ENCODE measurements around the gene ALCAM.

ALCAM gene

DNA sequence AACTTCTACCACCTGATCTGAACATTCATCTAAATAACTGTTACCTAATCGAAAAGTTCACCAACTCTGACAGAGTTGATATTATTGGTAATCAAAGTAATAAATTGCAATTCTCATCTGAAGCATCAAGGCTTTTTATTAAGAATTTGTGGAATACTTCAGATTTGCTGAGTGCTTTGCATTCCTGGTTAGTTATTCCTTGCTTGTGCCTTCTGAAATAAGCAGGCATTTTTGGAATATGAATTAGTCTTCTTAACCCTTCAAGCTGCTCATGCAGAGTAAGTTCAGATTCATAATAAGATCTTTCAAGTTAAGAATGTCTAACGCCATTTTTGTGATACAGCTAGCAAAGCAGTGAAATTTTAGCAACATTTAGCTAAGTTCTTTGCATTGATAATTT lies 188.5 kb downstream of the ALCAM start:
- H3K27ac ChIP-seq (replicated peaks): no peak overlapping the region
- H3K4me3 ChIP-seq (replicated peaks; ENCODE audit: insufficient read depth, low read length): no peak overlapping the region
- DNase-seq (ENCODE audit: low read depth in 1 of 2, low spot score in 1 of 2): no peak

DNA sequence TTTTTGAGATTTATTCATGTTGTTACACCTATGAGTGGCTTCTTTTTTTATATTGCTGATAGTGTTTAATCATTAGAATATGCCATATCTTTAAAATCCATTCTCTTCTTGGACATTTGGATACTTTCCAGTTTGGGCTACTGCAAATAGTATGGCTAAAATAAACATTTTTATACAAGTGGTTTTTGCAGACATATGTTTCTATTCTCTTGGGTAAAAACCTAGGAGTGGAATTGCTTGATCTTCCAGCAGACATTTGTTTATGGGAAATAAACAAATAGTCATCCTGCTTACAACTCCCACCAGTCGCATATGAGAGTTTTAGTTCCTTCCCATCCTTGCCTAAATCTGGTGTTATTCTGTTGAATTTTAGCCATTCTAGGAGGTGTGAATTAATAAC lies 193.1 kb downstream of the ALCAM start:
- H3K27me3 ChIP-seq (ENCODE audit: insufficient read depth, poor library complexity, severe bottlenecking): no peaks in the 10 kb centered on the region
- no peak for DNase-seq (ENCODE audit: low read depth in 1 of 2, low spot score in 1 of 2)
- no peak overlapping the region for H3K4me3 ChIP-seq (replicated peaks; ENCODE audit: insufficient read depth, low read length)
- H3K27ac ChIP-seq (replicated peaks): no peak overlapping the region
- no peak for TF ChIP-seq GABPA (IDR thresholded peaks at IDR 0.05; ENCODE audit: low read depth)
- no peak for TF ChIP-seq SPI1 (IDR thresholded peaks at IDR 0.05; ENCODE audit: borderline replicate concordance, low read depth)
- TF ChIP-seq, protein P1, sequence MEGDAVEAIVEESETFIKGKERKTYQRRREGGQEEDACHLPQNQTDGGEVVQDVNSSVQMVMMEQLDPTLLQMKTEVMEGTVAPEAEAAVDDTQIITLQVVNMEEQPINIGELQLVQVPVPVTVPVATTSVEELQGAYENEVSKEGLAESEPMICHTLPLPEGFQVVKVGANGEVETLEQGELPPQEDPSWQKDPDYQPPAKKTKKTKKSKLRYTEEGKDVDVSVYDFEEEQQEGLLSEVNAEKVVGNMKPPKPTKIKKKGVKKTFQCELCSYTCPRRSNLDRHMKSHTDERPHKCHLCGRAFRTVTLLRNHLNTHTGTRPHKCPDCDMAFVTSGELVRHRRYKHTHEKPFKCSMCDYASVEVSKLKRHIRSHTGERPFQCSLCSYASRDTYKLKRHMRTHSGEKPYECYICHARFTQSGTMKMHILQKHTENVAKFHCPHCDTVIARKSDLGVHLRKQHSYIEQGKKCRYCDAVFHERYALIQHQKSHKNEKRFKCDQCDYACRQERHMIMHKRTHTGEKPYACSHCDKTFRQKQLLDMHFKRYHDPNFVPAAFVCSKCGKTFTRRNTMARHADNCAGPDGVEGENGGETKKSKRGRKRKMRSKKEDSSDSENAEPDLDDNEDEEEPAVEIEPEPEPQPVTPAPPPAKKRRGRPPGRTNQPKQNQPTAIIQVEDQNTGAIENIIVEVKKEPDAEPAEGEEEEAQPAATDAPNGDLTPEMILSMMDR (IDR thresholded peaks at IDR 0.05; ENCODE audit: insufficient read depth, low read length): no peak
- TF ChIP-seq, protein P2, sequence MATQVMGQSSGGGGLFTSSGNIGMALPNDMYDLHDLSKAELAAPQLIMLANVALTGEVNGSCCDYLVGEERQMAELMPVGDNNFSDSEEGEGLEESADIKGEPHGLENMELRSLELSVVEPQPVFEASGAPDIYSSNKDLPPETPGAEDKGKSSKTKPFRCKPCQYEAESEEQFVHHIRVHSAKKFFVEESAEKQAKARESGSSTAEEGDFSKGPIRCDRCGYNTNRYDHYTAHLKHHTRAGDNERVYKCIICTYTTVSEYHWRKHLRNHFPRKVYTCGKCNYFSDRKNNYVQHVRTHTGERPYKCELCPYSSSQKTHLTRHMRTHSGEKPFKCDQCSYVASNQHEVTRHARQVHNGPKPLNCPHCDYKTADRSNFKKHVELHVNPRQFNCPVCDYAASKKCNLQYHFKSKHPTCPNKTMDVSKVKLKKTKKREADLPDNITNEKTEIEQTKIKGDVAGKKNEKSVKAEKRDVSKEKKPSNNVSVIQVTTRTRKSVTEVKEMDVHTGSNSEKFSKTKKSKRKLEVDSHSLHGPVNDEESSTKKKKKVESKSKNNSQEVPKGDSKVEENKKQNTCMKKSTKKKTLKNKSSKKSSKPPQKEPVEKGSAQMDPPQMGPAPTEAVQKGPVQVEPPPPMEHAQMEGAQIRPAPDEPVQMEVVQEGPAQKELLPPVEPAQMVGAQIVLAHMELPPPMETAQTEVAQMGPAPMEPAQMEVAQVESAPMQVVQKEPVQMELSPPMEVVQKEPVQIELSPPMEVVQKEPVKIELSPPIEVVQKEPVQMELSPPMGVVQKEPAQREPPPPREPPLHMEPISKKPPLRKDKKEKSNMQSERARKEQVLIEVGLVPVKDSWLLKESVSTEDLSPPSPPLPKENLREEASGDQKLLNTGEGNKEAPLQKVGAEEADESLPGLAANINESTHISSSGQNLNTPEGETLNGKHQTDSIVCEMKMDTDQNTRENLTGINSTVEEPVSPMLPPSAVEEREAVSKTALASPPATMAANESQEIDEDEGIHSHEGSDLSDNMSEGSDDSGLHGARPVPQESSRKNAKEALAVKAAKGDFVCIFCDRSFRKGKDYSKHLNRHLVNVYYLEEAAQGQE (IDR thresholded peaks at IDR 0.05; ENCODE audit: insufficient replicate concordance, low read depth): no peak
- no peak for TF ChIP-seq POLR2AphosphoS5 (IDR thresholded peaks at IDR 0.05; ENCODE audit: low read depth)

More for the DNA sequence above, 188.5 kb downstream of the ALCAM start:
- no peaks in the 10 kb centered on the region for H3K27me3 ChIP-seq (ENCODE audit: insufficient read depth, poor library complexity, severe bottlenecking)
- TF ChIP-seq, protein P2 (IDR thresholded peaks at IDR 0.05; ENCODE audit: insufficient replicate concordance, low read depth): no peak
- TF ChIP-seq POLR2AphosphoS5 (IDR thresholded peaks at IDR 0.05; ENCODE audit: low read depth) (no peak), GABPA (IDR thresholded peaks at IDR 0.05; ENCODE audit: low read depth) (no peak), SPI1 (IDR thresholded peaks at IDR 0.05; ENCODE audit: borderline replicate concordance, low read depth) (no peak)
- TF ChIP-seq, protein P1 (IDR thresholded peaks at IDR 0.05; ENCODE audit: insufficient read depth, low read length): no peak

DNA sequence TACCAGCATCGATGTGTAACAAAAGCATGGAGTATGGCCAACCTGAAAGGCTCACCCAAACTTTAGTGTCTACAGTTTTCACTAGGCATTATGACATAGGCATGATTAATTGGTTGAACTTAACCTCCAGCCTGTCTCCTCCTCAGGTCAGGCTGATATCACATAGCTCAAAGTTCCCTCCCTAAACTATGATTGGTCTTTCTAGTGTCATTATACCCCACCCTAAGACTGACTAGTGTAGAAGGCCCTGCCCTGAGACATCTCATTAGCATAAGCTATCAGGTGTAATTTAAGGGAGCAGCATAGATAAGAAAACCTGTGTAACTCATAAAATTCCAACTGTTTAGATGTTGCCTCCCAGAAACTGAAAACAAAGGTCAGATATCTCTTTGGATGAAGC lies 195.2 kb downstream of the ALCAM start:
- TF ChIP-seq, protein P1 (IDR thresholded peaks at IDR 0.05; ENCODE audit: insufficient read depth, low read length): no peak
- TF ChIP-seq SPI1 (IDR thresholded peaks at IDR 0.05; ENCODE audit: borderline replicate concordance, low read depth) (no peak), POLR2AphosphoS5 (IDR thresholded peaks at IDR 0.05; ENCODE audit: low read depth) (no peak), GABPA (IDR thresholded peaks at IDR 0.05; ENCODE audit: low read depth) (no peak)
- TF ChIP-seq, protein P2 (IDR thresholded peaks at IDR 0.05; ENCODE audit: insufficient replicate concordance, low read depth): no peak
- Histone ChIP-seq H3K27me3 (ENCODE audit: insufficient read depth, poor library complexity, severe bottlenecking) (no peaks in the 10 kb centered on the region), H3K27ac (replicated peaks) (no peak overlapping the region), H3K4me3 (replicated peaks; ENCODE audit: insufficient read depth, low read length) (no peak overlapping the region)
- no peak for DNase-seq (ENCODE audit: low read depth in 1 of 2, low spot score in 1 of 2)
